Spinal cord (tissue), 10 donors: ENCODE data around the gene ZNF554. TPM values are rescaled to one million over a fixed set of nuclear protein-coding genes. Genes with fewer than 3 reads are reported as not detected.
A peak's percentile ranks its signal among the peaks of the same experiment; 100 is the strongest.

Experiments used
- DNase-seq, 6 donors: peaks; one replicate each; pipeline versions ENCODE4 v3.0.0 to v3.0.0-alpha.2; 2013 to 2015; ENCODE audit warnings: low spot score in 6 of 6, low read depth in 4 of 6
- H3K27ac ChIP-seq: one replicate; pipeline ENCODE4 v1.5.1; 2013; ENCODE audit warnings: low read depth, low read length, control low read depth
- H3K27me3 ChIP-seq: one replicate; pipeline ENCODE4 v1.6.1; 2013; ENCODE audit warnings: low read length; ENCODE audit not compliant: control insufficient read depth, insufficient read depth
- H3K36me3 ChIP-seq: one replicate; pipeline ENCODE4 v1.6.1; 2013; ENCODE audit warnings: low read length; ENCODE audit not compliant: control insufficient read depth, insufficient read depth
- H3K4me1 ChIP-seq: one replicate; pipeline ENCODE4 v1.6.1; 2013; ENCODE audit warnings: low read length; ENCODE audit not compliant: control insufficient read depth, insufficient read depth
- H3K4me3 ChIP-seq: one replicate; pipeline ENCODE4 v1.5.1; 2013; ENCODE audit warnings: low read depth, low read length, control low read depth
- H3K9me3 ChIP-seq: one replicate; pipeline ENCODE4 v1.6.1; 2013; ENCODE audit warnings: low read length; ENCODE audit not compliant: control insufficient read depth, insufficient read depth
- WGBS: methylation state at CpG from one replicate; pipeline ENCODE4 v1.1.5; 2013; ENCODE audit warnings: missing lambda C conversion rate; ENCODE audit not compliant: insufficient coverage; 5-methylcytosine and 5-hydroxymethylcytosine counted together
- polyA plus RNA-seq, 2 donors: library from polyadenylated mRNA; unstranded; fragments of 120-200 nt; gene quantifications; one replicate each; pipeline ENCODE4 v1.2.1, GENCODE V29; 2013; ENCODE audit not compliant: insufficient read length in 2 of 2
- total RNA-seq, 2 donors: library from RNA; depleted of rRNA in 1 of 2; stranded (reverse); fragments of 120-200 nt in 1 of 2; fragments of >200 nt in 1 of 2; gene quantifications; one replicate each; pipeline versions ENCODE4 v1.2.3 to v1.2.4, GENCODE V29; 2013 to 2014
- donor health status: healthy.

ZNF554 gene
- total and polyA plus RNA-seq, 4 donors = 10.0 to 14.7 (median 11.2) TPM

GRCh38 chr19:2779121-2779740 lies 40.4 kb upstream of the ZNF554 start:
- Histone ChIP-seq H3K36me3 (peaks cover 42% of the 10 kb centered on the region), H3K27ac (peak overlapping the region; percentile 57), H3K27me3 (no peaks in the 10 kb centered on the region), H3K4me1 (peaks cover 70% of the 10 kb centered on the region), H3K4me3 (no peak overlapping the region), H3K9me3 (no peaks in the 10 kb centered on the region)
- peak in 4 of 6 donors; percentile 17 to 61 (median 28) for DNase-seq
- WGBS = 37% methylated on average over 10 of the region's 14 CpGs

- H3K27me3 ChIP-seq = no peaks in the 10 kb centered on the region
- H3K9me3 ChIP-seq = no peaks in the 10 kb centered on the region
- peak overlapping the region; percentile 57 for H3K27ac ChIP-seq
- H3K36me3 ChIP-seq = peaks cover 35% of the 10 kb centered on the region
- no peak for DNase-seq
- H3K4me3 ChIP-seq = no peak overlapping the region
- whole genome bisulfite sequencing = 95% methylated on average over 7 of the region's 7 CpGs
- H3K4me1 ChIP-seq = peaks cover 69% of the 10 kb centered on the region
Measured at GRCh38 chr19:2780284-2780683, 39.4 kb upstream of the ZNF554 start.

- H3K27me3 ChIP-seq = no peaks in the 10 kb centered on the region
- no peak for DNase-seq
- H3K27ac ChIP-seq = peak overlapping the region; percentile 94
- WGBS = 0% methylated on average over 21 of the region's 24 CpGs
- H3K36me3 ChIP-seq = peaks cover 24% of the 10 kb centered on the region
- no peaks in the 10 kb centered on the region for H3K9me3 ChIP-seq
- H3K4me1 ChIP-seq = peaks cover 81% of the 10 kb centered on the region
- peak overlapping the region; percentile 100 for H3K4me3 ChIP-seq
Measured at GRCh38 chr19:2782329-2782935, 37.2 kb upstream of the ZNF554 start.

GRCh38 chr19:2782936-2783780 lies 36.5 kb upstream of the ZNF554 start, which contains the start of gene SGTA:
SGTA (minus strand) TSS chr19:2783273; CDS start chr19:2769068, 14,205 bp downstream.
- H3K4me3 ChIP-seq = peak within 1 kb of the TSS; percentile 100
- peaks cover 74% of the 10 kb centered on the region for H3K4me1 ChIP-seq
- H3K27ac ChIP-seq = peak within 1 kb of the TSS; percentile 94
- under 1% methylated on average over 64 of the region's 68 CpGs for WGBS
- peak; percentile 92 to 100 (median 99) for DNase-seq
- H3K36me3 ChIP-seq = peaks cover 21% of the 10 kb centered on the region
- no peaks in the 10 kb centered on the region for H3K27me3 ChIP-seq
- H3K9me3 ChIP-seq = no peaks in the 10 kb centered on the region

DNA sequence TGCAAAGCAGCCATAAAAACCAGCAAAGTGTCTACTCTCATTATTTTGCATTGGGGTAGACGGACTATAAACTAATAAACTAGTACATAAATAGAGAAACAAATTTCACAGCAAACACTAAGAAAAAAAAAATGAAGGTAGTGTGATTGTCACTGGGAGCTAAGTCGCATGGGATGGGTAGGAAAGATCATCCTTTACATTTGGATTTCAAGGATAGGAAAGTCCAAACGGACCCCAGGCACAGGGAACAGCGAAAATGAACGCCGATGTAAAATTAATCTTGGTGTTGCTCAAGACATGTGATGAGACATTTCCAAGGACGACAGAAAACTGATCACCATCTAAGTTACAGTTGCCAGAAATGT lies 35.9 kb upstream of the ZNF554 start:
- no CpG with 5 or more reads among the region's 7 CpGs for WGBS
- no peaks in the 10 kb centered on the region for H3K27me3 ChIP-seq
- no peaks in the 10 kb centered on the region for H3K9me3 ChIP-seq
- H3K4me1 ChIP-seq = peaks cover 68% of the 10 kb centered on the region
- DNase-seq = no peak
- peaks cover 23% of the 10 kb centered on the region for H3K36me3 ChIP-seq
- H3K4me3 ChIP-seq = peak overlapping the region; percentile 100
- H3K27ac ChIP-seq = peak overlapping the region; percentile 94

- H3K36me3 ChIP-seq = peaks cover 29% of the 10 kb centered on the region
- H3K4me1 ChIP-seq = peaks cover 52% of the 10 kb centered on the region
- DNase-seq = peak; percentile 88 to 100 (median 98)
- WGBS = under 1% methylated on average over 75 of the region's 78 CpGs
- H3K27ac ChIP-seq = peak within 1 kb of the TSS; percentile 94
- no peaks in the 10 kb centered on the region for H3K27me3 ChIP-seq
- no peaks in the 10 kb centered on the region for H3K9me3 ChIP-seq
- peak within 1 kb of the TSS; percentile 77 for H3K4me3 ChIP-seq
Measured at GRCh38 chr19:2785244-2785997, 34.2 kb upstream of the ZNF554 start, which contains the start of gene THOP1. THOP1 (plus strand) TSS chr19:2785503; CDS start chr19:2785663, 160 bp downstream.

DNA sequence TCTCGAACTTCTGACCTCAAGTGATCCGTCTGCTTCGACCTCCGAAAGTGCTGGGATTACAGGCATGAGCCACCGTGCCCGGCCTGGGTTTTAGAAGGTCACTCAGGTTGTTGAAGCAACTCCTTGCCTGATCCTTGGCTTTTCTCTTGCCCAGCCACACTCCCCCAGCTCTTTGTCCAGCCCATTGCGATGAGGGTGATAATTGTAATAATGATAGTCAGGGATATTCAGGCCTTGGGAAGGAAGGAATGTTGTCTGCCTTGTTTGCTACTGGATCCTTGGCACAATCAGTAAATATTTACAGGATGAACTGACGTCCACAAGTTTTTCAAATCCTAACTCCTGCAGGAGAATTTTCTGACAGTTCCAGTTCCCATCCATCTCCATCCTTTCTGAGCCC lies 32.6 kb upstream of the ZNF554 start:
- H3K4me3 ChIP-seq = no peak overlapping the region

DNA sequence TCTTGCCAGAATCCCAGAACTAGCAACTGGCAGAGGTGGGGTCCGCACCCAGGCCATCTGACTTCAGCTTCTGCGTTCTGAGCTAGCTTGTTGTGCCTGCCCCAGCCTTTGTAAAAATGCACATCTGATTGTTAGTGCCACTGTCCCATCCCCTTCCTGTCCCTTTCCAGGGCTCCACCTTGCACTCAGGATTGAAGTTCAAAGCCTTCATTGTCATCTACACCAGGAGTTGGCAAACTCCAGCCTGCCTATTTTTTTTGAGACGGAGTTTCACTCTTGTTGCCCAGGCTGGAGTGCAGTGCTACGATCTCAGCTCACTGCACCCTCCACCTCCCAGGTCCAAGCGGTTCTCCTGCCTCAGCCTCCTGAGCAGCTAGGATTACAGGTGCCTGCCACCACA lies 31.4 kb upstream of the ZNF554 start:
- H3K36me3 ChIP-seq = peaks cover 50% of the 10 kb centered on the region
- H3K27me3 ChIP-seq = no peaks in the 10 kb centered on the region
- no peak overlapping the region for H3K27ac ChIP-seq
- WGBS = 78% methylated on average over 5 of the region's 5 CpGs
- no peaks in the 10 kb centered on the region for H3K9me3 ChIP-seq
- H3K4me3 ChIP-seq = no peak overlapping the region
- peaks cover 31% of the 10 kb centered on the region for H3K4me1 ChIP-seq
- DNase-seq = no peak

More for the DNA sequence above, 32.6 kb upstream of the ZNF554 start:
- no peak overlapping the region for H3K27ac ChIP-seq
- DNase-seq = no peak
- no peaks in the 10 kb centered on the region for H3K9me3 ChIP-seq
- H3K36me3 ChIP-seq = peaks cover 42% of the 10 kb centered on the region
- H3K4me1 ChIP-seq = peaks cover 36% of the 10 kb centered on the region
- 90% methylated on average over 6 of the region's 8 CpGs for WGBS
- no peaks in the 10 kb centered on the region for H3K27me3 ChIP-seq

- H3K27me3 ChIP-seq = no peaks in the 10 kb centered on the region
- H3K9me3 ChIP-seq = no peaks in the 10 kb centered on the region
- H3K36me3 ChIP-seq = peaks cover 69% of the 10 kb centered on the region
- 96% methylated on average over 14 of the region's 14 CpGs for WGBS
- no peak overlapping the region for H3K27ac ChIP-seq
- H3K4me3 ChIP-seq = no peak overlapping the region
- DNase-seq = no peak
- peaks cover 12% of the 10 kb centered on the region for H3K4me1 ChIP-seq
Measured at GRCh38 chr19:2790194-2790556, 29.5 kb upstream of the ZNF554 start.
